DOHH2 (cell line): ENCODE results near the gene KBTBD3.

ENCODE experiments used
- H3F3A ChIP-seq: fragments of 200-600 bp; sonication (generic), shearing (Covaris generic); 2 replicates; pipeline ENCODE4 v1.6.0; 2016; ENCODE audit warnings: antibody characterized with exemption, mild to moderate bottlenecking; ENCODE audit not compliant: control insufficient read depth, insufficient read depth
- H3K27ac ChIP-seq: fragments of 200-600 bp; sonication (generic); 2 replicates; pipeline ENCODE4 v1.5.1; 2014; ENCODE audit warnings: low read depth, mild to moderate bottlenecking, low read length, moderate library complexity
- H3K27me3 ChIP-seq: fragments of 200-600 bp; sonication (generic); 2 replicates; pipeline ENCODE4 v1.6.1; 2014; ENCODE audit warnings: mild to moderate bottlenecking, low read length, mixed read lengths; ENCODE audit not compliant: control insufficient read depth
- H3K36me3 ChIP-seq: fragments of 200-600 bp; sonication (generic); 2 replicates; pipeline ENCODE4 v1.6.1; 2014; ENCODE audit warnings: mild to moderate bottlenecking, low read length, moderate library complexity, mixed read lengths; ENCODE audit not compliant: control insufficient read depth
- H3K4me1 ChIP-seq: fragments of 200-600 bp; sonication (generic); 2 replicates; pipeline ENCODE4 v1.6.1; 2014; ENCODE audit warnings: mild to moderate bottlenecking, low read length, mixed read lengths; ENCODE audit not compliant: control insufficient read depth
- H3K4me2 ChIP-seq: fragments of 200-600 bp; sonication (generic); 2 replicates; pipeline ENCODE4 v1.6.0; 2014; ENCODE audit warnings: mild to moderate bottlenecking, low read length, moderate library complexity
- H3K4me3 ChIP-seq: fragments of 200-600 bp; sonication (generic); 2 replicates; pipeline ENCODE4 v1.5.1; 2014; ENCODE audit warnings: mild to moderate bottlenecking, low read length, mixed read lengths
- H3K79me2 ChIP-seq: fragments of 200-600 bp; sonication (generic); 2 replicates; pipeline ENCODE4 v1.6.1; 2014; ENCODE audit warnings: mild to moderate bottlenecking, low read length, mixed read lengths; ENCODE audit not compliant: control insufficient read depth
- H3K9me2 ChIP-seq: fragments of 200-600 bp; sonication (generic); replicated peaks from 2 replicates; pipeline ENCODE4 v1.6.1; 2014; ENCODE audit warnings: mild to moderate bottlenecking, low read length, mixed read lengths; ENCODE audit not compliant: control insufficient read depth
- H3K9me3 ChIP-seq: fragments of 200-600 bp; sonication (generic); 2 replicates; pipeline ENCODE4 v1.6.1; 2014; ENCODE audit warnings: antibody characterized with exemption, low read length, mixed read lengths; ENCODE audit not compliant: control insufficient read depth, insufficient read depth
- H4K20me1 ChIP-seq: fragments of 200-600 bp; sonication (generic); 2 replicates; pipeline ENCODE4 v1.6.0; 2014; ENCODE audit warnings: low read depth, mild to moderate bottlenecking, antibody characterized with exemption, low read length, moderate library complexity; ENCODE audit not compliant: control insufficient read depth, insufficient read depth
- CTCF ChIP-seq: fragments of 200-600 bp; sonication (generic); IDR thresholded peaks from one replicate; pipeline ENCODE4 v1.5.1; 2014; ENCODE audit warnings: antibody characterized with exemption, mild to moderate bottlenecking, low read depth, low read length; ENCODE audit not compliant: poor library complexity, severe bottlenecking
- EZH2phosphoT487 ChIP-seq: fragments of 200-600 bp; sonication (generic); IDR thresholded peaks from 2 replicates; pipeline ENCODE4 v1.6.1; 2017; ENCODE audit warnings: borderline replicate concordance, mild to moderate bottlenecking, antibody characterized with exemption, low read length, moderate library complexity, mixed read lengths

KBTBD3 gene

GRCh38 chr11:106043540-106043939, 33.6 kb downstream of the KBTBD3 start:
- Histone ChIP-seq H3K4me2 (no peak overlapping the region), H3K4me1 (no peaks in the 10 kb centered on the region), H3K4me3 (no peak overlapping the region), H3K9me3 (no peaks in the 10 kb centered on the region), H3K36me3 (no peaks in the 10 kb centered on the region), H3K27me3 (no peaks in the 10 kb centered on the region), H3K79me2 (no peaks in the 10 kb centered on the region), H3K27ac (no peak overlapping the region), H4K20me1 (no peaks in the 10 kb centered on the region), H3K9me2 (no peaks in the 10 kb centered on the region), H3F3A (no peaks in the 10 kb centered on the region)
- TF ChIP-seq EZH2phosphoT487 (no peak), CTCF (no peak)

- no peaks in the 10 kb centered on the region for H3K79me2 ChIP-seq
- no peak overlapping the region for H3K4me2 ChIP-seq
- no peaks in the 10 kb centered on the region for H3K4me1 ChIP-seq
- H3K27me3 ChIP-seq, result no peaks in the 10 kb centered on the region
- H3K27ac ChIP-seq, result no peak overlapping the region
- H3K4me3 ChIP-seq, result no peak overlapping the region
- H3K9me3 ChIP-seq, result no peaks in the 10 kb centered on the region
- H3F3A ChIP-seq, result no peaks in the 10 kb centered on the region
- H3K36me3 ChIP-seq, result no peaks in the 10 kb centered on the region
- no peaks in the 10 kb centered on the region for H4K20me1 ChIP-seq
- TF ChIP-seq CTCF, result no peak
- TF ChIP-seq EZH2phosphoT487, result no peak
- no peaks in the 10 kb centered on the region for H3K9me2 ChIP-seq
These were observed 44.3 kb downstream of the KBTBD3 start for GRCh38 chr11:106032861-106033260.

- Histone ChIP-seq H3K27ac (no peak overlapping the region), H3K79me2 (no peaks in the 10 kb centered on the region), H3K9me3 (no peaks in the 10 kb centered on the region), H3K4me2 (no peak overlapping the region), H3K4me3 (no peak overlapping the region), H3F3A (no peaks in the 10 kb centered on the region), H3K9me2 (no peaks in the 10 kb centered on the region), H3K36me3 (no peaks in the 10 kb centered on the region), H4K20me1 (no peaks in the 10 kb centered on the region), H3K4me1 (no peaks in the 10 kb centered on the region), H3K27me3 (no peaks in the 10 kb centered on the region)
- TF ChIP-seq CTCF, result no peak
- no peak for TF ChIP-seq EZH2phosphoT487
These were observed 45.2 kb downstream of the KBTBD3 start for GRCh38 chr11:106031936-106032335.
